SK-N-SH treated with all-trans-retinoic acid at 6 μM for 48 hours (cell line): ENCODE results near the gene CENPB.

Experiments
- ARNTL ChIP-seq: fragments of 450-650 bp; formaldehyde crosslinking; IDR thresholded peaks from 2 replicates; pipeline ENCODE4 v1.5.0; 2020; ENCODE audit warnings: low read depth, mild to moderate bottlenecking, moderate library complexity, borderline replicate concordance
- CREB5 ChIP-seq: fragments of 250-450 bp; sonication (Bioruptor Pico); IDR thresholded peaks from 2 replicates; pipeline ENCODE4 v1.5.1; 2020; ENCODE audit warnings: low read depth, mild to moderate bottlenecking, moderate library complexity
- CSRNP3 ChIP-seq: fragments of 250-450 bp; sonication (Bioruptor Pico); IDR thresholded peaks from 2 replicates; pipeline ENCODE4 v1.5.1; 2021; ENCODE audit warnings: mild to moderate bottlenecking, moderate library complexity
- GLIS3 ChIP-seq: fragments of 250-450 bp; sonication (Bioruptor Pico); IDR thresholded peaks from 2 replicates; pipeline ENCODE4 v1.5.0; 2020; ENCODE audit warnings: mild to moderate bottlenecking, moderate library complexity
- ISL1 ChIP-seq: fragments of 250-450 bp; sonication (Bioruptor Pico); IDR thresholded peaks from 2 replicates; pipeline ENCODE4 v2.1.2; 2022; ENCODE audit warnings: mild to moderate bottlenecking, moderate library complexity
- PATZ1 ChIP-seq: fragments of 250-450 bp; sonication (Bioruptor Pico); IDR thresholded peaks from 2 replicates; pipeline ENCODE4 v1.8.0; 2020; ENCODE audit warnings: mild to moderate bottlenecking, moderate library complexity, borderline replicate concordance
- POU6F1 ChIP-seq: fragments of 250-450 bp; sonication (Bioruptor Pico); IDR thresholded peaks from 2 replicates; pipeline ENCODE4 v1.8.0; 2021; ENCODE audit warnings: low read depth, mild to moderate bottlenecking, moderate library complexity, borderline replicate concordance
- PPARA ChIP-seq: fragments of 250-450 bp; sonication (Bioruptor Pico); IDR thresholded peaks from 2 replicates; pipeline ENCODE4 v1.5.0; 2020; ENCODE audit warnings: mild to moderate bottlenecking, borderline replicate concordance
- TSHZ2 ChIP-seq: fragments of 250-450 bp; sonication (Bioruptor Pico); IDR thresholded peaks from 2 replicates; pipeline ENCODE4 v1.5.0; 2020; ENCODE audit warnings: mild to moderate bottlenecking, moderate library complexity
- ZFP3 ChIP-seq: fragments of 250-450 bp; sonication (Bioruptor Pico); IDR thresholded peaks from 2 replicates; pipeline ENCODE4 v1.5.0; 2020; ENCODE audit warnings: mild to moderate bottlenecking, moderate library complexity
- ZFP30 ChIP-seq: fragments of 450-650 bp; formaldehyde crosslinking; IDR thresholded peaks from 2 replicates; pipeline ENCODE4 v1.5.0; 2022; ENCODE audit warnings: mild to moderate bottlenecking, moderate library complexity

GRCh38 chr20:3751305-3751674 lies 35.2 kb downstream of the CENPB start:
- TF ChIP-seq ISL1 (CRISPR knock-in tag) (no peak), ZFP3 (CRISPR knock-in tag) (no peak), ZFP30 (CRISPR knock-in tag) (no peak), TSHZ2 (CRISPR knock-in tag) (no peak), ARNTL (CRISPR knock-in tag) (no peak), PATZ1 (CRISPR knock-in tag) (no peak), POU6F1 (CRISPR knock-in tag) (no peak), PPARA (CRISPR knock-in tag) (no peak), GLIS3 (no peak), CSRNP3 (no peak), CREB5 (CRISPR knock-in tag) (no peak)
